HepG2 (cell line): ENCODE measurements around the gene PPFIA4. TPM values are rescaled to one million over a fixed set of nuclear protein-coding genes. Genes with fewer than 3 reads are reported as not detected.
A peak's percentile ranks its signal among the peaks of the same experiment; 100 is the strongest.

Source experiments
- CCAR2 ChIP-seq: fragments of 200-400 bp; formaldehyde crosslinking; optimal IDR thresholded peaks from 2 replicates; pipeline ENCODE3; 2018; ENCODE audit warnings: low read depth, mild to moderate bottlenecking, low read length, moderate library complexity
- TFDP2 ChIP-seq: sonication (generic); formaldehyde crosslinking; IDR thresholded peaks from 2 replicates; pipeline ENCODE4 v1.4.0; 2020; ENCODE audit warnings: missing genetic modification reagents
- THYN1 ChIP-seq: sonication (generic); formaldehyde crosslinking; IDR thresholded peaks from 2 replicates; pipeline ENCODE4 v1.8.1; 2023; ENCODE audit warnings: low read depth, mild to moderate bottlenecking, moderate library complexity, missing genetic modification reagents, borderline replicate concordance
- polyA plus RNA-seq, 8 experiments: library from polyadenylated mRNA; depleted of rRNA in 3 of 8; stranded (reverse) in 7 of 8; unstranded in 1 of 8; fragments of >200 nt; fragmentation: Illumina TruSeq in 4 of 8; extraction: Trizol in 4 of 8; gene quantifications; 2 replicates each; pipeline versions ENCODE4 v1.2.1 to v1.2.3, GENCODE V29; 2011 to 2016; ENCODE audit warnings: low read depth in 4 of 8, missing spikeins in 1 of 8, mixed read lengths in 1 of 8; ENCODE audit not compliant: insufficient read depth in 1 of 8
- total RNA-seq, 5 experiments: library from RNA; depleted of rRNA; stranded (reverse); fragments of >200 nt; fragmentation: Illumina TruSeq; extraction: Trizol; gene quantifications; 2 replicates each; pipeline ENCODE4 v1.2.3, GENCODE V29; 2016; ENCODE audit warnings: low read depth in 1 of 5
- TF ChIP-seq, protein P1 (sequence below): sonication (generic); formaldehyde crosslinking; IDR thresholded peaks from 2 replicates; pipeline ENCODE4 v1.4.0; 2020; ENCODE audit warnings: missing genetic modification reagents, borderline replicate concordance
- TF ChIP-seq, protein P2 (sequence below): sonication (generic); formaldehyde crosslinking; IDR thresholded peaks from 2 replicates; pipeline ENCODE4 v1.4.0; 2020; ENCODE audit warnings: mild to moderate bottlenecking, missing genetic modification reagents
- TF ChIP-seq, protein P3 (sequence below): sonication (generic); formaldehyde crosslinking; IDR thresholded peaks from 2 replicates; pipeline ENCODE4 v1.4.0; 2020; ENCODE audit warnings: low read depth, mild to moderate bottlenecking, missing genetic modification reagents
- TF ChIP-seq, protein P4 (sequence below): sonication (generic); formaldehyde crosslinking; IDR thresholded peaks from 2 replicates; pipeline ENCODE4 v1.8.1; 2023; ENCODE audit warnings: mild to moderate bottlenecking, moderate library complexity, missing genetic modification reagents

Gene PPFIA4
- total and polyA plus RNA-seq, 2 of the 13 experiments (the other 11 are each of a cell fraction or from before 2014, with no cell fraction given), result 6.4 TPM; not detected in 1

DNA sequence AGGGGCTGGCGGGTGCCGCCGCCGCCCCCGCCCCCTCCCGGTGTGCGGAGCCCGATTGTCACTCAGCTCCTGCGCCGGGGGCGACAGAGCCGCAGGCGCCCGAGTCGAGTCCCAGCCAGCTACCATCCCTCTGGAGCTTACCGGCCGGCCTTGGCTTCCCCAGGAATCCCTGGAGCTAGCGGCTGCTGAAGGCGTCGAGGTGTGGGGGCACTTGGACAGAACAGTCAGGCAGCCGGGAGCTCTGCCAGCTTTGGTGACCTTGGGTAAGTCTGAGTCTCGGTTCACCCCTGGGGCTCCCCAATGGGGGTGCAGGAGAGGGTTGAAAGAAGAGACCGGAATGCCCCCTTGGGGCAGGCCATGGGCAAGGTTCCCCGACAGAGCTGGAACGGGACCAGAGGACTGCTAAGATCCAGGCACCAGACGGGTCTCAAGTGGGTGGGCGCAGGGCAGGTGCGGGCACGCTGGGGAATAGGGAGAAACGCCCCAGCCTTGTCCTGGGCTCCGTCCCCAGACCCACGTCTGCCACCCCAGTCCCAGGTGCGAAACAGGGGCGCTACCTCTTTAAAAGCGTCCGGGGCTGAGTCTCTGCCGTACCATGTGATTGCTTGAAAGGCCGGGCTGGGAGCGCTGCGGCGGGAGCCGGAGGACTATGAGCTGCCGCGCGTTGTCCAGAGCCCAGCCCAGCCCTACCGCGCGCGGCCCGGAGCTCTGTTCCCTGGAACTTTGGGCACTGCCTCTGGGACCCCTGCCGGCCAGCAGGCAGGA, 101.6 kb downstream of the PPFIA4 start, which contains the start of gene ADORA1 (continued):
- TF ChIP-seq, protein P1, sequence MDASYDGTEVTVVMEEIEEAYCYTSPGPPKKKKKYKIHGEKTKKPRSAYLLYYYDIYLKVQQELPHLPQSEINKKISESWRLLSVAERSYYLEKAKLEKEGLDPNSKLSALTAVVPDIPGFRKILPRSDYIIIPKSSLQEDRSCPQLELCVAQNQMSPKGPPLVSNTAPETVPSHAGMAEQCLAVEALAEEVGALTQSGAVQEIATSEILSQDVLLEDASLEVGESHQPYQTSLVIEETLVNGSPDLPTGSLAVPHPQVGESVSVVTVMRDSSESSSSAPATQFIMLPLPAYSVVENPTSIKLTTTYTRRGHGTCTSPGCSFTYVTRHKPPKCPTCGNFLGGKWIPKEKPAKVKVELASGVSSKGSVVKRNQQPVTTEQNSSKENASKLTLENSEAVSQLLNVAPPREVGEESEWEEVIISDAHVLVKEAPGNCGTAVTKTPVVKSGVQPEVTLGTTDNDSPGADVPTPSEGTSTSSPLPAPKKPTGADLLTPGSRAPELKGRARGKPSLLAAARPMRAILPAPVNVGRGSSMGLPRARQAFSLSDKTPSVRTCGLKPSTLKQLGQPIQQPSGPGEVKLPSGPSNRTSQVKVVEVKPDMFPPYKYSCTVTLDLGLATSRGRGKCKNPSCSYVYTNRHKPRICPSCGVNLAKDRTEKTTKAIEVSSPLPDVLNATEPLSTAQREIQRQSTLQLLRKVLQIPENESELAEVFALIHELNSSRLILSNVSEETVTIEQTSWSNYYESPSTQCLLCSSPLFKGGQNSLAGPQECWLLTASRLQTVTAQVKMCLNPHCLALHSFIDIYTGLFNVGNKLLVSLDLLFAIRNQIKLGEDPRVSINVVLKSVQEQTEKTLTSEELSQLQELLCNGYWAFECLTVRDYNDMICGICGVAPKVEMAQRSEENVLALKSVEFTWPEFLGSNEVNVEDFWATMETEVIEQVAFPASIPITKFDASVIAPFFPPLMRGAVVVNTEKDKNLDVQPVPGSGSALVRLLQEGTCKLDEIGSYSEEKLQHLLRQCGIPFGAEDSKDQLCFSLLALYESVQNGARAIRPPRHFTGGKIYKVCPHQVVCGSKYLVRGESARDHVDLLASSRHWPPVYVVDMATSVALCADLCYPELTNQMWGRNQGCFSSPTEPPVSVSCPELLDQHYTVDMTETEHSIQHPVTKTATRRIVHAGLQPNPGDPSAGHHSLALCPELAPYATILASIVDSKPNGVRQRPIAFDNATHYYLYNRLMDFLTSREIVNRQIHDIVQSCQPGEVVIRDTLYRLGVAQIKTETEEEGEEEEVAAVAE (CRISPR knock-in tag), result no peak
- TF ChIP-seq TFDP2 (CRISPR knock-in tag) (peak; percentile 24; the same call in 1 of the 2 replicates), THYN1 (CRISPR knock-in tag) (no peak), CCAR2 (no peak)
- TF ChIP-seq, protein P2, sequence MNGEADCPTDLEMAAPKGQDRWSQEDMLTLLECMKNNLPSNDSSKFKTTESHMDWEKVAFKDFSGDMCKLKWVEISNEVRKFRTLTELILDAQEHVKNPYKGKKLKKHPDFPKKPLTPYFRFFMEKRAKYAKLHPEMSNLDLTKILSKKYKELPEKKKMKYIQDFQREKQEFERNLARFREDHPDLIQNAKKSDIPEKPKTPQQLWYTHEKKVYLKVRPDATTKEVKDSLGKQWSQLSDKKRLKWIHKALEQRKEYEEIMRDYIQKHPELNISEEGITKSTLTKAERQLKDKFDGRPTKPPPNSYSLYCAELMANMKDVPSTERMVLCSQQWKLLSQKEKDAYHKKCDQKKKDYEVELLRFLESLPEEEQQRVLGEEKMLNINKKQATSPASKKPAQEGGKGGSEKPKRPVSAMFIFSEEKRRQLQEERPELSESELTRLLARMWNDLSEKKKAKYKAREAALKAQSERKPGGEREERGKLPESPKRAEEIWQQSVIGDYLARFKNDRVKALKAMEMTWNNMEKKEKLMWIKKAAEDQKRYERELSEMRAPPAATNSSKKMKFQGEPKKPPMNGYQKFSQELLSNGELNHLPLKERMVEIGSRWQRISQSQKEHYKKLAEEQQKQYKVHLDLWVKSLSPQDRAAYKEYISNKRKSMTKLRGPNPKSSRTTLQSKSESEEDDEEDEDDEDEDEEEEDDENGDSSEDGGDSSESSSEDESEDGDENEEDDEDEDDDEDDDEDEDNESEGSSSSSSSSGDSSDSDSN, result peak; percentile 38; the same call in 1 of the 2 replicates
- TF ChIP-seq, protein P3, sequence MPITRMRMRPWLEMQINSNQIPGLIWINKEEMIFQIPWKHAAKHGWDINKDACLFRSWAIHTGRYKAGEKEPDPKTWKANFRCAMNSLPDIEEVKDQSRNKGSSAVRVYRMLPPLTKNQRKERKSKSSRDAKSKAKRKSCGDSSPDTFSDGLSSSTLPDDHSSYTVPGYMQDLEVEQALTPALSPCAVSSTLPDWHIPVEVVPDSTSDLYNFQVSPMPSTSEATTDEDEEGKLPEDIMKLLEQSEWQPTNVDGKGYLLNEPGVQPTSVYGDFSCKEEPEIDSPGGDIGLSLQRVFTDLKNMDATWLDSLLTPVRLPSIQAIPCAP (CRISPR knock-in tag), result no peak
- TF ChIP-seq, protein P4, sequence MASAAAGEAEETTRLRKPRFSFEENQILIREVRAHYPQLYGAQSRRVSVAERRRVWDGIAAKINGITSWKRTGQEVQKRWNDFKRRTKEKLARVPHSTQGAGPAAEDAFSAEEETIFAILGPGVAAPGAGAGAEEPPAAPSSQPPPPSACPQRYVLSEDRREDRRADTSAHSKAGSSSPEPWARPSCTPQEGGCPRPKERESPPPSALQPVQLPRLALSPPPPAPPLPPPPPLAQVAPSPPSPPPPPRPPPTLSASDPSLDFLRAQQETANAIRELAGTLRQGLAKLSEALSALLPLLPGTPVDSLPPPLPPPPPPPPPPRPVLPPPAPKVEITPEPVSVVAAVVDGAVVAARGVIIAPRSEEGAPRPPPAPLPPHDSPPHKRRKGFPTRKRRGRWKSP, result no peak
